Body of pancreas (tissue), 4 donors: ENCODE measurements around the gene TSPO2. TPM values are rescaled to one million over a fixed set of nuclear protein-coding genes. Genes with fewer than 3 reads are reported as not detected.

ENCODE experiments used
- ATAC-seq: fragments of 150-250 bp; one replicate; pipeline ENCODE4 v1.9.1; 2016
- DNase-seq, 4 donors: peaks; one replicate each; pipeline ENCODE4 v3.0.0-alpha.2; 2019
- H3K27ac ChIP-seq, 4 donors: fragments of 200-600 bp; sonication (generic); 1 replicate in 3 of 4; 2 replicates in 1 of 4; pipeline versions ENCODE4 v1.5.1 to v1.6.1; 2016 to 2019; ENCODE audit warnings: mild to moderate bottlenecking in 1 of 4, mixed read lengths in 1 of 4, moderate library complexity in 1 of 4
- H3K27me3 ChIP-seq, 2 donors: fragments of 200-600 bp; sonication (generic); one replicate each; pipeline ENCODE4 v1.6.0; 2016; ENCODE audit warnings: mild to moderate bottlenecking in 1 of 2
- H3K36me3 ChIP-seq, 2 donors: fragments of 200-600 bp; sonication (generic); replicated peaks in 1 of 2; 2 replicates each; pipeline ENCODE4 v1.5.1; 2016; ENCODE audit warnings: low read depth in 2 of 2; ENCODE audit not compliant: insufficient read depth in 1 of 2
- H3K4me1 ChIP-seq: fragments of 200-600 bp; sonication (generic); one replicate; pipeline ENCODE4 v1.6.0; 2016
- H3K4me3 ChIP-seq, 2 donors: fragments of 200-600 bp; sonication (generic); 1 replicate in 1 of 2; 2 replicates in 1 of 2; pipeline ENCODE4 v1.5.1; 2016 to 2019
- H3K9me3 ChIP-seq, 3 donors: fragments of 200-600 bp; sonication (generic); 1 replicate in 2 of 3; 2 replicates in 1 of 3; pipeline ENCODE4 v1.5.1; 2016
- POLR2A ChIP-seq, 3 donors: fragments of 450-650 bp; IDR thresholded peaks; one replicate each; pipeline ENCODE4 v1.6.1; 2016; ENCODE audit warnings: antibody characterized with exemption in 3 of 3, mild to moderate bottlenecking in 2 of 3
- WGBS, 2 donors: methylation state at CpG; one replicate each; pipeline ENCODE4 v1.1.5; 2017; 5-methylcytosine and 5-hydroxymethylcytosine counted together
- intact Hi-C: fragments of 100-400 bp; cut with DNase I; formaldehyde crosslinking; loops from one replicate; pipeline ENCODE4 v1.15.1; 2023
- total RNA-seq, 2 donors: library from RNA; depleted of rRNA; stranded (reverse); fragments of >200 nt; gene quantifications; one replicate each; pipeline ENCODE4 v1.1.0, GENCODE V29; 2016
- TF ChIP-seq, protein P1 (sequence below), 7 experiments: fragments of 450-650 bp in 4 of 7; fragments of 200-600 bp in 3 of 7; sonication (generic) in 3 of 7; IDR thresholded peaks; one replicate each; pipeline ENCODE4 v1.5.1; 2016 to 2019; ENCODE audit warnings: antibody characterized with exemption in 7 of 7

The TSPO2 gene
- total RNA-seq, 2 donors from 2014 or later, result not detected

DNA sequence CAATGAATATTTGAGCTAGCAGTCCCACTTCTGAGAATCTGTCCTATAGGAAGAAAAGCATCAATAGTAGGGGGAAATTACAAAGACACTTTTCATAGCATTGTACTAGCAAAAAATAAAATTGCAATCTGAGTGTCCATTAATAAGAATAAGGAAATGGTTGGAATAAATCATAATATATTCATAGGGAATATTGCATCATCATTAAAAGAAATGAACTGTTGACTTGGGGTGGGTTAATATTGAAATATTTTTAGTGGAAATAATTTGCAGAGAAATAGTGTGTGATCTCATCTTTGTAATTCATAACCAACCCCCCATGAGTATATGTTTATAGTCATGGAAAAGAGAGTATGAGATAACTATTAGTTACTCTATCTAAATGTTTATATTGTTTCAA is 42.9 kb downstream of the TSPO2 start:
- H3K36me3 ChIP-seq, result peaks cover 0 to 25% of the 10 kb centered on the region in 2 donors
- no peak for ATAC-seq
- TF ChIP-seq POLR2A (IDR thresholded peaks at IDR 0.05), result no peak
- TF ChIP-seq, protein P1, sequence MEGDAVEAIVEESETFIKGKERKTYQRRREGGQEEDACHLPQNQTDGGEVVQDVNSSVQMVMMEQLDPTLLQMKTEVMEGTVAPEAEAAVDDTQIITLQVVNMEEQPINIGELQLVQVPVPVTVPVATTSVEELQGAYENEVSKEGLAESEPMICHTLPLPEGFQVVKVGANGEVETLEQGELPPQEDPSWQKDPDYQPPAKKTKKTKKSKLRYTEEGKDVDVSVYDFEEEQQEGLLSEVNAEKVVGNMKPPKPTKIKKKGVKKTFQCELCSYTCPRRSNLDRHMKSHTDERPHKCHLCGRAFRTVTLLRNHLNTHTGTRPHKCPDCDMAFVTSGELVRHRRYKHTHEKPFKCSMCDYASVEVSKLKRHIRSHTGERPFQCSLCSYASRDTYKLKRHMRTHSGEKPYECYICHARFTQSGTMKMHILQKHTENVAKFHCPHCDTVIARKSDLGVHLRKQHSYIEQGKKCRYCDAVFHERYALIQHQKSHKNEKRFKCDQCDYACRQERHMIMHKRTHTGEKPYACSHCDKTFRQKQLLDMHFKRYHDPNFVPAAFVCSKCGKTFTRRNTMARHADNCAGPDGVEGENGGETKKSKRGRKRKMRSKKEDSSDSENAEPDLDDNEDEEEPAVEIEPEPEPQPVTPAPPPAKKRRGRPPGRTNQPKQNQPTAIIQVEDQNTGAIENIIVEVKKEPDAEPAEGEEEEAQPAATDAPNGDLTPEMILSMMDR (IDR thresholded peaks at IDR 0.05), result no peak
- H3K4me3 ChIP-seq, result no peak overlapping the region
- H3K27me3 ChIP-seq, result no peaks in the 10 kb centered on the region
- H3K27ac ChIP-seq, result no peak overlapping the region
- peaks cover 5% of the 10 kb centered on the region for H3K4me1 ChIP-seq
- no peaks in the 10 kb centered on the region for H3K9me3 ChIP-seq
- no peak for DNase-seq
- intact Hi-C loops, result no loop called here

DNA sequence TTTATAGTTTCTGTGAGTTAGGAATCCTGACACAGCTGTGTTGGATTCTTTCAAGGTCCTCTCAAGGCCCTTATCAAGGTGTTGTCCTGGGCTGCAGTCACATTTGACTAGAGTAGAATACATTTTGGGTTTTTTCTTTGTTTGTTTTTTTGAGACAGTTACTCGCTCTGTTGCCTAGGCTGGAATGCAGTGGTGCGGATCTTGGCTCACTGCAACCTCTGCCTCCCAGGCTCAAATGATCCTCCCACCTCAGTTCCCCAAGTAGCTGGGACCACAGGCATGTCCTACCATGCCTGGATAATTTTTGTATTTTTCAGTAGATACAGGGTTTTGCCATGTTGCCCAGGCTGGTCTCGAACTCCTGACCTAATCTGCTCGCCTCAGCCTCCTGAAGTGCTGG is 46.2 kb downstream of the TSPO2 start:
- peaks cover 3 to 40% of the 10 kb centered on the region in 2 donors for H3K36me3 ChIP-seq

DNA sequence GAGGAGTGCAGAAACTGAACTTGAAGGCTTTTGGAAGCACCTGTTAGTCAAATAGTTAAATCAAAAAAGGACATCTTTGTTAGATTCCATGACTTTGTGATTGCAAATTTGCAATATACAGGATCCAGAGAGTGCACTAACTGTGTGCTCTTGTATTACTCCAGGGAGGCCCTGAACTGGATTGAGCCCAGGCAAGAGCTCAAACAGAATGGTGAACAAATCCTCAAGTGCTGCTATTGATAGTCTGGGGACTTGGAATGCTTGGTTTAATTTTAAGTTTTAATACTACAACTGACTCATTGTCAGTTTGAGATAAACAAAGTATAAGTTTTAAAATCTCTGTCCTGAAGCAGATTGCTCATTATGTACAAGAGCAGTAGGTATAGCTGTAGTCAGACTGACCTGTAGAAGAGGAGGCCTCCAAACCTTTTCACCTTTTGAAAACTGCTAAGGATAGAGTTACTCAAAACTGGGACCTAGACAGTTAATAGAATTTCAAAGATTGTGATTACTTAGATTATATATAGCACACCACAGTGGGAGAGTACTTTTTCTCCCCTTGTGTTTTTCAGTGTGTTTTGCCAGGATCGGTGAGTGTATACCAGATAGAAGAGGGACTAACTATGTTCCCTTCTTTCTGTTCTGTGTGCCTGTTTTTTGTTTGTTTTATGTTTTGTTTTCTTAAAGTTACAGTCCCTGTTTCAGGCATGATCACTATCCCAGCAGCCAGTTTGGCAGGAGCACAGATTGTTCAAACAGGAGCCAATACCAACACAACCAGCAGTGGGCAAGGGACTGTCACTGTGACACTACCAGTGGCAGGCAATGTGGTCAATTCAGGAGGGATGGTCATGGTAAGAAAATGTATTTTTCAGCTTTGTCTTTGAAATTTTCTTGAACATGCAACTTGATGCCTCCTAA is 48.8 kb downstream of the TSPO2 start:
- Histone ChIP-seq H3K4me1 (no peaks in the 10 kb centered on the region), H3K36me3 (peaks cover 20 to 57% of the 10 kb centered on the region in 2 donors), H3K27me3 (no peaks in the 10 kb centered on the region), H3K27ac (no peak overlapping the region), H3K4me3 (no peak overlapping the region), H3K9me3 (no peaks in the 10 kb centered on the region)
- intact Hi-C loops, result no loop called here
- no peak for TF ChIP-seq POLR2A (IDR thresholded peaks at IDR 0.05)
- TF ChIP-seq, protein P1 (IDR thresholded peaks at IDR 0.05), result no peak
- WGBS, 2 donors, result 32 to 46% methylated on average over 1 of the region's 1 CpG
- DNase-seq (peak in 1 of 4 donors; percentile 11), ATAC-seq (no peak)

More for the DNA sequence above, 46.2 kb downstream of the TSPO2 start:
- no peak for ATAC-seq
- no peak for DNase-seq
- Histone ChIP-seq H3K4me1 (no peaks in the 10 kb centered on the region), H3K9me3 (no peaks in the 10 kb centered on the region), H3K27ac (no peak overlapping the region), H3K4me3 (no peak overlapping the region), H3K27me3 (no peaks in the 10 kb centered on the region)
- 88 to 89% methylated on average over 4 of the region's 4 CpGs for WGBS, 2 donors
- TF ChIP-seq POLR2A (IDR thresholded peaks at IDR 0.05), result no peak
- TF ChIP-seq, protein P1 (IDR thresholded peaks at IDR 0.05), result no peak
- intact Hi-C loops, result no loop called here

DNA sequence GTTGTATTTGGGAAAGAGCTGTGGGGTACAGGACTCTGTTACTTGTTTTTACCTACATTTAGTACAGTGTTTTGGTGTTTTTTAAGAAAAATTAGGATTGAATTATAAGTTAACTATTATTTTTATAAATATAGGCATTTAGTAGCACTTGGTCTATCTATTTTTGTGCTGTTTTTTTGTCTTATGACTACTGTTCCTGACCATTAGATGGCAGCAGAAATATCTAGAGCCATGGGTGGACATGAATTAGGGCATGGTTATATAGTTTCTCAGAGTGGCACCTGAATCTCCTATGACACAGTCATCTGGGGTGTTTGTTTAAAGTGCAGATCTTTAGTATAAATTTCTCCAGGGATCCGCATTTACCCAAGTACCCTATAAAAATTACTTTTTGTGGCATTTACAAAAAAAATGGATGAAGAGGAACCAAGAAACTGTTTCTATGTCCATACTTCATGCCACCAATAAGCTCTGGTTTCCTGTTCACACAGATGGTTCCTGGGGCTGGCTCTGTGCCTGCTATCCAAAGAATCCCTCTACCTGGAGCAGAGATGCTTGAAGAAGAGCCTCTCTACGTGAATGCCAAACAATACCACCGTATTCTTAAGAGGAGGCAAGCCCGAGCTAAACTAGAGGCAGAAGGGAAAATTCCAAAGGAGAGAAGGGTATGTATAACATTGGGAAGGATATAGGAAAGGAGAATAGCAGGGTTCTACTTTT is 50.3 kb downstream of the TSPO2 start:
- ATAC-seq (no peak), DNase-seq (no peak)
- Histone ChIP-seq H3K4me3 (no peak overlapping the region), H3K27me3 (no peaks in the 10 kb centered on the region), H3K27ac (no peak overlapping the region), H3K4me1 (no peaks in the 10 kb centered on the region), H3K9me3 (no peaks in the 10 kb centered on the region), H3K36me3 (peaks cover 21 to 67% of the 10 kb centered on the region in 2 donors)
- TF ChIP-seq, protein P1 (IDR thresholded peaks at IDR 0.05), result peak in 2 of 7 experiments; percentile 14 to 20
- TF ChIP-seq POLR2A (IDR thresholded peaks at IDR 0.05), result no peak
- intact Hi-C loops, result no loop called here
- 93 to 94% methylated on average over 4 of the region's 4 CpGs for WGBS, 2 donors
